COLO668 (cell line): ENCODE data around the gene TBC1D10B.
A peak's percentile ranks its signal among the peaks of the same experiment; 100 is the strongest.
"Not testable (repeated sequence)": the region's sequence is repeated elsewhere in the genome, so short reads cannot be mapped to it uniquely, and the experiment has no call there.

Experiments used
- DNase-seq: peaks from one replicate; lab custom pipeline; 2025; ENCODE audit not compliant: unreplicated experiment; lab: John Stamatoyannopoulos, UW

Gene TBC1D10B

GRCh38 chr16:30356401-30357084 is 13.8 kb downstream of the TBC1D10B start:
- peak; percentile 59 for DNase-seq

- peak; percentile 39 for DNase-seq
These were observed 14.4 kb downstream of the TBC1D10B start for GRCh38 chr16:30355954-30356308.

DNA sequence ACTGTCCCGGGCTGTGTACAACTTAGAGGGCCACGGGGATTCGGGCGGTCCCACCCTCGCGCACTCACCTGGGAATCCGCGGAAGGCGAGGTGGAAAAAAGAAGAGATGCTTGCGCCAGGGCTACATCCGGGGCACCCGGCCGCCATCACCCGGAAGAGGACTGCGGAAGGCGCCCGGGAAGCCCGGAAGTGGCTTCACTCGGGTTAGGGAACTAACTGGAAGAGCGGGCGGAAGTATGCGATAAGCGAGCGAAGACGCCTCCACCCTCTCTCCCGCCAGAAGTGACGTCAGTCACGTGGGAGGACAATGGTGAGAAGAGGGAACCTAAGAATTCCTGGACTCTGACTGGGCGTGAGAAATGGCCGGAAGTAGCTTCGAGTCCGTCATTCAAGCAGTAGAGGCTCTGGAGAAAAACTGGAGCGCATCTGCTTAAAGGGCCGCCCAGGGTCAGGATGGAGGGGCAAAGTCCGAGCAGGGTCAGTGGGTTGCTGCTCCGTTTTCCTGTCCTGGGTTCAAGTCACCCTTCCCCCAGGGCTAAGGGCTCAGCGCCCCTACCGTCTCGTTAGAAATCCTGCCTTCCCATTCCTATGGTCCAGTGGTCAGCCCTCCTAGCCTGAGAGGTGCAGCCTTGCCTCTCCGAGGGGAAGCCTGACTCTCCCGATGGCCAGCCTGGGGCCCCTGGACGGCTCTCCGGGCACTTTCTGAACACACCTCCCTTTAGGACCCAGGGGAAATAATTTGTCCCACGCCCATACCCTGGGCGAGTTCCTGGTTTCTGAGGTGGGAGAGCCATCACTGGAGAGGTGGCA is 14.9 kb downstream of the TBC1D10B start, which contains the start of gene CD2BP2:
TSS of gene CD2BP2 (minus strand) at position 165 of the 810 bp plus-strand sequence. CDS start 627 bp downstream, outside the sequence.
- DNase-seq, result peak; percentile 97

GRCh38 chr16:30354423-30355143 is 15.7 kb downstream of the TBC1D10B start:
- no peak for DNase-seq

GRCh38 chr16:30353438-30354129 is 16.7 kb downstream of the TBC1D10B start:
- DNase-seq, result no peak

GRCh38 chr16:30352488-30353401 is 17.5 kb downstream of the TBC1D10B start:
- DNase-seq, result no peak

- DNase-seq, result no peak
These were observed 18.5 kb downstream of the TBC1D10B start for GRCh38 chr16:30351586-30352419.

- no peak for DNase-seq
These were observed 19.3 kb downstream of the TBC1D10B start for GRCh38 chr16:30351001-30351441.

DNA sequence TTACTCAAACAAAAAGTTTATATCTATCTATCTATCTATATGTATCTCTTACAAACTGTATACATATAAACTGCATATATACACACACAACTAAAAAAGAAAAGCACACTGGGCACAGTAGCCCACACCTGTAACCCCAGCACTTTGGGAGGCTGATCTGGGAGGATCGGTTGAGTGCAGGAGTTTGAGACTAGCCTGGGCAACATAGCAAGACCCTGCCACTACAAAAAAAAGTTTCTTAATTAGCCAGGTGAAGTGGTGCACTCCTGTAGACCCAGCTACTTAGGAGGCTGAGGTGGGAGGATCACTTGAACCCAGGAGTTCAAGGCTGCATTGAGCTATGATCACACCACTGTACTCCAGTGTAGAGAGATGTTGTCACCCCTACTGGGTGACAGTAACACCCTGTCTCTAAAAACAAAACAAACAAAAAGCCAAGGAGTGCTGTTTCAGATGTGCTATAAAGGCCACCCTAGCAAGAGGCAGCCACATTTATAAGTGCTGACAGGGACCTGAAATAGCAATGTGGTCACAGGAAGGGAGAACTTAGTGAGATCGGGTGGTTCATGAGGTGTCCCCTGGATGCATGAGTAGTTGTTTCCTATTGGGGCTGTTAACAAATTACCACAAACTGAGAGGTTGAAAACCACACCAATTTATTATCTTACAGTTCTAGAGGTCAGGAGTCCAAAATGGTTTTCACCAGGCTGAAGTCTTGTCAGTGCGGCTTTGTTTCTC is 20.0 kb downstream of the TBC1D10B start:
- no peak for DNase-seq

DNA sequence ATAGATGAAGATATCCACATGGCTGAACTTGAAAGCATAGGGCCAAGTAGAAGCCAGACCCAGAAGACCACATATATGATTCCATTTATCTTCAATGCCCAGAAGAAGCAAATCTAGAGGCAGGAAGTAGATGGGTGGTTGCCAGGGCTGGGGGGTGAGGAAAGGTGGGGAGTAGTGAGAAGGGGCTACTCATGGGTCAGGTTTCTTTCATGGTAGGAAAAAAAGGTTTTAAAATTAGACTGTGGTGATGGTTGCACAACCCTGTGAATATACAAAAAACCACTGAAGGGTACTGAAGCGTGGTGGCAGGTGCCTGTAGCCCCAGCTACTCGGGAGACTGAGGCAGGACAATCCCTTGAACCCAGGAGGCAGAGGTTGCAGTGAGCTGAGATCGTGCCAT is 20.6 kb downstream of the TBC1D10B start:
- no peak for DNase-seq

GRCh38 chr16:30348929-30349328 is 21.4 kb downstream of the TBC1D10B start:
- DNase-seq, result no peak

- no peak for DNase-seq
These were observed 22.2 kb downstream of the TBC1D10B start for GRCh38 chr16:30348113-30348512.

GRCh38 chr16:30346286-30346685 is 24.0 kb downstream of the TBC1D10B start:
- DNase-seq, result no peak

DNA sequence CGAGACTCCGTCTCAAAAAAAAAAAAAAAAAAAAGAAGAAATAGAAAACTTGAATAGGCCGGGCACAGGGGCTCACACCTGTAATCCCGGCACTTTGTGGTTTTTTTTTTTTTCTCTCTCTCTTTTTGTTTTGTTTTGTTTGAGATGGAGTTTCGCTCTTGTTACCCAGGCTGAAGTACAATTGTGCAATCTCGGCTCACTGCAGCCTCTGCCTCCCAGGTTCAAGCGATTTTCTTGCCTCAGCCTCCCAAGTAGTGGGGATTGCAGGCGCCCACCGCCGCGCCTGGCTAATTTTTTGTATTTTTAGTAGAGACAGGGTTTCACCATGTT is 26.8 kb downstream of the TBC1D10B start:
- DNase-seq, result not testable (repeated sequence)

- no peak for DNase-seq
These were observed 27.4 kb downstream of the TBC1D10B start for GRCh38 chr16:30342751-30343490.

DNA sequence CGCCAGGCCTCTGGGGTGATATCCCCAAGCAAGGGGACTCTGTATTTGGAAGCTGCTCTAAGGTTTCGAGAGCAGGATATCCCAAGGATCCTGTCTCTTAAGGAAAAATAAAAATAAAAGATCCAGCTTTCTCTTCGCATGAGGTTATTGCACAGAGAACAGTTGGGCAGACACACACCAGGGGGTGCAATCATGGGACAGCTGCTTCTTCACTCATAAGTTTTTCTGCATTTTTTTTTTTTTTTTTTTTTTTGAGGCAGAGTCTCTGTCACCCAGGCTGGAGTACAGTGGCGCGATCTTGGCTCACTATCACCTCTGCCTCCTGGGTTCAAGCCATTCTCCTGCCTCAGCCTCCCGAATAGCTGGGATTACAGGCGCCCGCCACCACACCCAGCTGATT is 28.3 kb downstream of the TBC1D10B start:
- DNase-seq, result not testable (repeated sequence)

- DNase-seq, result no peak
These were observed 29.7 kb downstream of the TBC1D10B start for GRCh38 chr16:30340621-30341020.

- not testable (repeated sequence) for DNase-seq
These were observed 31.6 kb downstream of the TBC1D10B start for GRCh38 chr16:30338715-30339114.
